GM23338 (cell line): Measurements from ENCODE around the gene TINAGL1. TPM values are rescaled to one million over a fixed set of nuclear protein-coding genes. Genes with fewer than 3 reads are reported as not detected.

ENCODE experiments used
- ATAC-seq: fragments of 200-7000 bp; cut with Tn5 transposase; 3 replicates; pipeline ENCODE4 v1.9.1; 2020
- DNase-seq: peaks from one replicate; pipeline ENCODE4 v3.0.0-alpha.2; 2015; ENCODE audit warnings: low spot score
- H2AFZ ChIP-seq: fragments of 200-600 bp; sonication (generic); 2 replicates; pipeline ENCODE4 v1.8.0; 2016; ENCODE audit warnings: antibody characterized with exemption, mild to moderate bottlenecking, moderate library complexity
- H3F3A ChIP-seq: fragments of 200-600 bp; sonication (generic); replicated peaks from 2 replicates; pipeline ENCODE4 v1.8.0; 2017; ENCODE audit warnings: antibody characterized with exemption, mixed run types, low read depth
- H3K27ac ChIP-seq: fragments of 200-600 bp; sonication (generic); 2 replicates; pipeline ENCODE4 v1.6.1; 2016; ENCODE audit warnings: low read depth
- H3K27me3 ChIP-seq: fragments of 200-600 bp; sonication (generic); 2 replicates; pipeline ENCODE4 v1.8.0; 2016; ENCODE audit warnings: mild to moderate bottlenecking, mixed run types, moderate library complexity; ENCODE audit not compliant: insufficient read depth
- H3K36me3 ChIP-seq: fragments of 200-600 bp; sonication (generic); 2 replicates; pipeline ENCODE4 v1.8.0; 2016; ENCODE audit warnings: mild to moderate bottlenecking; ENCODE audit not compliant: insufficient read depth
- H3K4me1 ChIP-seq: fragments of 200-600 bp; sonication (generic); 2 replicates; pipeline ENCODE4 v1.8.0; 2016; ENCODE audit warnings: mild to moderate bottlenecking, moderate library complexity; ENCODE audit not compliant: insufficient read depth
- H3K4me2 ChIP-seq: fragments of 200-600 bp; sonication (generic); 2 replicates; pipeline ENCODE4 v1.7.1; 2017; ENCODE audit warnings: mixed run types
- H3K4me3 ChIP-seq: fragments of 200-600 bp; sonication (generic); 2 replicates; pipeline ENCODE4 v1.6.1; 2016; ENCODE audit warnings: mixed run types
- H3K79me2 ChIP-seq: fragments of 200-600 bp; sonication (generic); replicated peaks from 2 replicates; pipeline ENCODE4 v1.8.0; 2017; ENCODE audit warnings: mild to moderate bottlenecking; ENCODE audit not compliant: insufficient read depth
- H3K9me2 ChIP-seq: fragments of 200-600 bp; sonication (generic); 2 replicates; pipeline ENCODE4 v1.8.0; 2017; ENCODE audit not compliant: insufficient read depth
- H4K20me1 ChIP-seq: fragments of 200-600 bp; sonication (generic); replicated peaks from 2 replicates; pipeline ENCODE4 v1.8.0; 2017; ENCODE audit warnings: mild to moderate bottlenecking; ENCODE audit not compliant: insufficient read depth
- H3K27ac Mint-ChIP-seq: 2 replicates; pipeline ENCODE4 v1.8.0; 2020; ENCODE audit warnings: inconsistent platforms, mild to moderate bottlenecking, moderate library complexity, mixed read lengths
- H3K27me3 Mint-ChIP-seq: 3 replicates; pipeline ENCODE4 v1.8.0; 2022; ENCODE audit warnings: low read depth, mild to moderate bottlenecking, moderate library complexity, mixed read lengths, inconsistent platforms; ENCODE audit not compliant: insufficient read depth, poor library complexity
- H3K36me3 Mint-ChIP-seq: 3 replicates; pipeline ENCODE4 v1.8.0; 2021; ENCODE audit warnings: low read depth, mild to moderate bottlenecking, inconsistent platforms, moderate library complexity, mixed read lengths
- H3K4me1 Mint-ChIP-seq: 3 replicates; pipeline ENCODE4 v1.8.0; 2020; ENCODE audit warnings: mild to moderate bottlenecking, inconsistent platforms, mixed read lengths
- H3K4me3 Mint-ChIP-seq: 3 replicates; pipeline ENCODE4 v1.8.0; 2021; ENCODE audit warnings: moderate library complexity, mild to moderate bottlenecking, inconsistent platforms, mixed read lengths
- H3K9me3 Mint-ChIP-seq: 3 replicates; pipeline ENCODE4 v1.8.0; 2020; ENCODE audit warnings: moderate library complexity, mild to moderate bottlenecking, inconsistent platforms, mixed read lengths
- CREB1 ChIP-seq: fragments of 250-450 bp; sonication (Bioruptor Pico); IDR thresholded peaks from 2 replicates; pipeline ENCODE4 v1.5.0; 2020; ENCODE audit warnings: low read depth, mild to moderate bottlenecking, moderate library complexity
- EZH2 ChIP-seq: fragments of 200-600 bp; sonication (generic); IDR thresholded peaks from one replicate; pipeline ENCODE4 v1.8.0; 2017; ENCODE audit warnings: antibody characterized with exemption, mild to moderate bottlenecking, low read depth; ENCODE audit not compliant: unreplicated experiment
- EZH2phosphoT487 ChIP-seq: fragments of 200-600 bp; sonication (generic); IDR thresholded peaks from one replicate; pipeline ENCODE4 v1.8.1; 2018; ENCODE audit warnings: antibody characterized with exemption; ENCODE audit not compliant: unreplicated experiment
- JUNB ChIP-seq: IDR thresholded peaks from one replicate; pipeline ENCODE4 v1.6.1; 2016; ENCODE audit warnings: antibody characterized with exemption; ENCODE audit not compliant: unreplicated experiment
- NANOG ChIP-seq: IDR thresholded peaks from 2 replicates; pipeline ENCODE4 v1.6.1; 2016; ENCODE audit warnings: antibody characterized with exemption, borderline replicate concordance
- POLR2AphosphoS5 ChIP-seq: IDR thresholded peaks from 2 replicates; pipeline ENCODE4 v1.6.1; 2016; ENCODE audit warnings: antibody characterized with exemption, low read depth
- STAT1 ChIP-seq: IDR thresholded peaks from one replicate; pipeline ENCODE4 v1.6.1; 2016; ENCODE audit warnings: antibody characterized with exemption; ENCODE audit not compliant: unreplicated experiment
- ZNF114 ChIP-seq: fragments of 250-450 bp; sonication (Bioruptor Pico); IDR thresholded peaks from 2 replicates; pipeline ENCODE4 v1.5.0; 2020; ENCODE audit warnings: mild to moderate bottlenecking, moderate library complexity
- ZNF331 ChIP-seq: fragments of 250-450 bp; sonication (Bioruptor Pico); IDR thresholded peaks from 2 replicates; pipeline ENCODE4 v1.5.0; 2020; ENCODE audit warnings: low read depth, mild to moderate bottlenecking, moderate library complexity
- polyA plus RNA-seq: library from polyadenylated mRNA; unstranded; fragments of >200 nt; fragmentation: Nextera tagmentation; extraction: Ambion mirVana; gene quantifications from 2 replicates; pipeline ENCODE4 v1.2.1, GENCODE V29; 2016
- total RNA-seq: library from RNA; depleted of rRNA; stranded (reverse); fragments of >200 nt; shearing (Covaris generic); gene quantifications from 2 replicates; pipeline ENCODE4 v1.2.3, GENCODE V29; 2014
- TF ChIP-seq, protein P1 (sequence below): IDR thresholded peaks from 2 replicates; pipeline ENCODE4 v1.6.1; 2016; ENCODE audit warnings: antibody characterized with exemption
- TF ChIP-seq, protein P2 (sequence below), 2 experiments: fragments of 200-600 bp in 1 of 2; sonication (generic) in 1 of 2; conservative IDR thresholded peaks; 2 replicates each; pipeline versions ENCODE4 v1.5.1 to v1.6.1; 2016 to 2017; ENCODE audit warnings: antibody characterized with exemption in 2 of 2, low read depth in 2 of 2, mild to moderate bottlenecking in 2 of 2, moderate library complexity in 1 of 2
- TF ChIP-seq, protein P3 (sequence below): IDR thresholded peaks from one replicate; pipeline ENCODE4 v1.6.1; 2018; ENCODE audit warnings: antibody characterized with exemption; ENCODE audit not compliant: unreplicated experiment

TINAGL1 gene
- total and polyA plus RNA-seq, 2 experiments from 2014 or later, result 6.8 to 15.8 TPM

DNA sequence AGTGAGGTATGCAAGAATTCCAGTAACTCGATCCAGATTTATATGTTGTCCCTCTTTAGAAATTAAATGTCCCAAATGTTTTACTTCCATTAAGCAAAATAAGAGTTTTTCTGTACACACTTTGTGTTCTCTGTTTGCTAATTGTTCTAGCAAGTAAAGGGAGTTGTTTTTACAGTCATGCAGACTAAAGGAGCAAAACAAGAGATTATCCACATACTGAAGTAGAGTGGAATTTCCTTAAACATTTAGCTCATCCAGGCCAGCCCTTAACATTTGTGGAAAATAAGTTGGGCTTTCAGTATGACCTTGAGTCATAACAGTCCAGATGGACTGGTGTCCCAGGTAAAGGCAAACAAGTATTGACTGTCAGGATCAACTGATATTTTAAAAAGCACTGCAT is 44.1 kb upstream of the TINAGL1 start:
- H3F3A ChIP-seq, result no peaks in the 10 kb centered on the region
- Mint-ChIP-seq H3K9me3 (no peaks in the 10 kb centered on the region), H3K27me3 (peaks cover 2% of the 10 kb centered on the region), H3K27ac (no peak overlapping the region; the same call in 1 of the 2 replicates), H3K4me3 (no peak overlapping the region), H3K4me1 (peaks cover 4% of the 10 kb centered on the region; the same call in 2 of the 3 replicates), H3K36me3 (no peaks in the 10 kb centered on the region)
- H4K20me1 ChIP-seq, result no peaks in the 10 kb centered on the region
- no peak for ATAC-seq
- H3K36me3 ChIP-seq, result no peaks in the 10 kb centered on the region
- H3K9me2 ChIP-seq, result peaks cover 9% of the 10 kb centered on the region; the same call in 1 of the 2 replicates
- H2AFZ ChIP-seq, result no peak overlapping the region
- H3K4me3 ChIP-seq, result no peak overlapping the region
- TF ChIP-seq ZNF331 (no peak), STAT1 (no peak), CREB1 (no peak), ZNF114 (no peak), NANOG (no peak), EZH2phosphoT487 (no peak), JUNB (no peak)
- TF ChIP-seq, protein P1, sequence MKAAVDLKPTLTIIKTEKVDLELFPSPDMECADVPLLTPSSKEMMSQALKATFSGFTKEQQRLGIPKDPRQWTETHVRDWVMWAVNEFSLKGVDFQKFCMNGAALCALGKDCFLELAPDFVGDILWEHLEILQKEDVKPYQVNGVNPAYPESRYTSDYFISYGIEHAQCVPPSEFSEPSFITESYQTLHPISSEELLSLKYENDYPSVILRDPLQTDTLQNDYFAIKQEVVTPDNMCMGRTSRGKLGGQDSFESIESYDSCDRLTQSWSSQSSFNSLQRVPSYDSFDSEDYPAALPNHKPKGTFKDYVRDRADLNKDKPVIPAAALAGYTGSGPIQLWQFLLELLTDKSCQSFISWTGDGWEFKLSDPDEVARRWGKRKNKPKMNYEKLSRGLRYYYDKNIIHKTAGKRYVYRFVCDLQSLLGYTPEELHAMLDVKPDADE, result no peak
- H3K79me2 ChIP-seq, result no peaks in the 10 kb centered on the region
- no peak overlapping the region for H3K4me2 ChIP-seq
- no peaks in the 10 kb centered on the region for H3K27me3 ChIP-seq
- no peak overlapping the region for H3K27ac ChIP-seq
- no peak for DNase-seq
- H3K4me1 ChIP-seq, result peaks cover 8% of the 10 kb centered on the region

DNA sequence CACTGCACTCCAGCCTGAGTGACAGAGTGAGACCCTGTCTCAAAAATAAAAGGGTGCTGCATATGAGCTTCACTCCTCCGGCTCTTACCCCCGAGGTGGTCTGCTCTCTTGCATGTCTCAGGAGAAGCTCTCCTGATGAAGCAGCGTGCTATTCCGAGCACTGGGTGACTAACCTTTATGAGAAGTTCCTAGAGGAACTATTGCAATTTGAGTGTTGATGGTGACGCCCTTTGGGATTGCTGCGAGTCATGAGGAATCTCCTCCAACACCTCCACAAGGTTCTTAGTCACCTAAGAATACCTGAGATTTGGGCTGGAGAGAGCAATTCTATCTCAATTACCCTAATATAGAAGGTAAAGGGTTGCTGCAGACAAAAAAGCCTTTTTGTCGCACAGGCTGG is 40.8 kb upstream of the TINAGL1 start:
- Histone ChIP-seq H3K36me3 (no peaks in the 10 kb centered on the region), H2AFZ (peak overlapping the region; percentile 63; the same call in 1 of the 2 replicates), H3K4me3 (no peak overlapping the region), H3K27ac (no peak overlapping the region), H3K9me2 (no peaks in the 10 kb centered on the region), H3K27me3 (no peaks in the 10 kb centered on the region), H4K20me1 (no peaks in the 10 kb centered on the region), H3K4me1 (peaks cover 8% of the 10 kb centered on the region), H3K79me2 (no peaks in the 10 kb centered on the region), H3K4me2 (no peak overlapping the region), H3F3A (no peaks in the 10 kb centered on the region)
- no peak for ATAC-seq
- H3K36me3 Mint-ChIP-seq, result no peaks in the 10 kb centered on the region
- H3K4me1 Mint-ChIP-seq, result peaks cover 4% of the 10 kb centered on the region; the same call in 2 of the 3 replicates
- no peak overlapping the region for H3K27ac Mint-ChIP-seq
- no peaks in the 10 kb centered on the region for H3K9me3 Mint-ChIP-seq
- no peak for DNase-seq
- H3K27me3 Mint-ChIP-seq, result peaks cover 2% of the 10 kb centered on the region
- no peak overlapping the region for H3K4me3 Mint-ChIP-seq
- TF ChIP-seq, protein P2, sequence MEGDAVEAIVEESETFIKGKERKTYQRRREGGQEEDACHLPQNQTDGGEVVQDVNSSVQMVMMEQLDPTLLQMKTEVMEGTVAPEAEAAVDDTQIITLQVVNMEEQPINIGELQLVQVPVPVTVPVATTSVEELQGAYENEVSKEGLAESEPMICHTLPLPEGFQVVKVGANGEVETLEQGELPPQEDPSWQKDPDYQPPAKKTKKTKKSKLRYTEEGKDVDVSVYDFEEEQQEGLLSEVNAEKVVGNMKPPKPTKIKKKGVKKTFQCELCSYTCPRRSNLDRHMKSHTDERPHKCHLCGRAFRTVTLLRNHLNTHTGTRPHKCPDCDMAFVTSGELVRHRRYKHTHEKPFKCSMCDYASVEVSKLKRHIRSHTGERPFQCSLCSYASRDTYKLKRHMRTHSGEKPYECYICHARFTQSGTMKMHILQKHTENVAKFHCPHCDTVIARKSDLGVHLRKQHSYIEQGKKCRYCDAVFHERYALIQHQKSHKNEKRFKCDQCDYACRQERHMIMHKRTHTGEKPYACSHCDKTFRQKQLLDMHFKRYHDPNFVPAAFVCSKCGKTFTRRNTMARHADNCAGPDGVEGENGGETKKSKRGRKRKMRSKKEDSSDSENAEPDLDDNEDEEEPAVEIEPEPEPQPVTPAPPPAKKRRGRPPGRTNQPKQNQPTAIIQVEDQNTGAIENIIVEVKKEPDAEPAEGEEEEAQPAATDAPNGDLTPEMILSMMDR (conservative IDR thresholded peaks at IDR 0.05; ENCODE audit: low read depth in 2 of 2), result no peak
- TF ChIP-seq, protein P3, sequence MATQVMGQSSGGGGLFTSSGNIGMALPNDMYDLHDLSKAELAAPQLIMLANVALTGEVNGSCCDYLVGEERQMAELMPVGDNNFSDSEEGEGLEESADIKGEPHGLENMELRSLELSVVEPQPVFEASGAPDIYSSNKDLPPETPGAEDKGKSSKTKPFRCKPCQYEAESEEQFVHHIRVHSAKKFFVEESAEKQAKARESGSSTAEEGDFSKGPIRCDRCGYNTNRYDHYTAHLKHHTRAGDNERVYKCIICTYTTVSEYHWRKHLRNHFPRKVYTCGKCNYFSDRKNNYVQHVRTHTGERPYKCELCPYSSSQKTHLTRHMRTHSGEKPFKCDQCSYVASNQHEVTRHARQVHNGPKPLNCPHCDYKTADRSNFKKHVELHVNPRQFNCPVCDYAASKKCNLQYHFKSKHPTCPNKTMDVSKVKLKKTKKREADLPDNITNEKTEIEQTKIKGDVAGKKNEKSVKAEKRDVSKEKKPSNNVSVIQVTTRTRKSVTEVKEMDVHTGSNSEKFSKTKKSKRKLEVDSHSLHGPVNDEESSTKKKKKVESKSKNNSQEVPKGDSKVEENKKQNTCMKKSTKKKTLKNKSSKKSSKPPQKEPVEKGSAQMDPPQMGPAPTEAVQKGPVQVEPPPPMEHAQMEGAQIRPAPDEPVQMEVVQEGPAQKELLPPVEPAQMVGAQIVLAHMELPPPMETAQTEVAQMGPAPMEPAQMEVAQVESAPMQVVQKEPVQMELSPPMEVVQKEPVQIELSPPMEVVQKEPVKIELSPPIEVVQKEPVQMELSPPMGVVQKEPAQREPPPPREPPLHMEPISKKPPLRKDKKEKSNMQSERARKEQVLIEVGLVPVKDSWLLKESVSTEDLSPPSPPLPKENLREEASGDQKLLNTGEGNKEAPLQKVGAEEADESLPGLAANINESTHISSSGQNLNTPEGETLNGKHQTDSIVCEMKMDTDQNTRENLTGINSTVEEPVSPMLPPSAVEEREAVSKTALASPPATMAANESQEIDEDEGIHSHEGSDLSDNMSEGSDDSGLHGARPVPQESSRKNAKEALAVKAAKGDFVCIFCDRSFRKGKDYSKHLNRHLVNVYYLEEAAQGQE, result no peak
- no peak for TF ChIP-seq EZH2
- TF ChIP-seq ZNF331, result no peak
- no peak for TF ChIP-seq CREB1
- no peak for TF ChIP-seq STAT1
- TF ChIP-seq ZNF114, result no peak
- TF ChIP-seq POLR2AphosphoS5, result no peak
